HL-60 (cell line): ENCODE measurements around the gene GATM.

Experiments used
- DNase-seq, 2 experiments: peaks; one replicate each; pipeline ENCODE4 v3.0.0-alpha.2; 2010 to 2020; ENCODE audit warnings: low read depth in 1 of 2, low spot score in 1 of 2
- H3K27ac ChIP-seq: fragments of 250-450 bp; sonication (Bioruptor Pico); replicated peaks from 2 replicates; pipeline ENCODE4 v1.5.1; 2020; ENCODE audit warnings: mild to moderate bottlenecking, moderate library complexity
- H3K27me3 ChIP-seq: fragments of 250-450 bp; sonication (Bioruptor Pico); 2 replicates; pipeline ENCODE4 v1.5.1; 2021; ENCODE audit warnings: mild to moderate bottlenecking, moderate library complexity; ENCODE audit not compliant: insufficient read depth, poor library complexity, severe bottlenecking
- H3K4me3 ChIP-seq: replicated peaks from 2 replicates; pipeline ENCODE4 v1.5.1; 2011; ENCODE audit warnings: mild to moderate bottlenecking, control low read depth, low read length; ENCODE audit not compliant: insufficient read depth
- CTCF ChIP-seq: IDR thresholded peaks from one replicate; pipeline ENCODE4 v1.5.1; 2011; ENCODE audit warnings: low read length, control low read depth, inconsistent platforms; ENCODE audit not compliant: insufficient read depth
- GABPA ChIP-seq: IDR thresholded peaks from 2 replicates; pipeline ENCODE4 v1.6.1; 2012; ENCODE audit warnings: low read depth
- POLR2AphosphoS5 ChIP-seq: IDR thresholded peaks from 2 replicates; pipeline ENCODE4 v1.6.1; 2012; ENCODE audit warnings: low read depth
- REST ChIP-seq: IDR thresholded peaks from 2 replicates; pipeline ENCODE4 v1.6.1; 2012; ENCODE audit warnings: low read depth; ENCODE audit not compliant: insufficient replicate concordance
- SPI1 ChIP-seq: IDR thresholded peaks from 2 replicates; pipeline ENCODE4 v1.6.1; 2012; ENCODE audit warnings: low read depth, mild to moderate bottlenecking, borderline replicate concordance

The GATM gene

GRCh38 chr15:45391746-45392583, 13.6 kb upstream of the GATM start:
- peak in 1 of 2 experiments; percentile 52 for DNase-seq
- no peak for TF ChIP-seq CTCF
- TF ChIP-seq SPI1 = peak; percentile 76; the same call in 1 of the 2 replicates
- Histone ChIP-seq H3K27ac (no peak overlapping the region), H3K4me3 (no peak overlapping the region), H3K27me3 (peaks cover 10% of the 10 kb centered on the region)

DNA sequence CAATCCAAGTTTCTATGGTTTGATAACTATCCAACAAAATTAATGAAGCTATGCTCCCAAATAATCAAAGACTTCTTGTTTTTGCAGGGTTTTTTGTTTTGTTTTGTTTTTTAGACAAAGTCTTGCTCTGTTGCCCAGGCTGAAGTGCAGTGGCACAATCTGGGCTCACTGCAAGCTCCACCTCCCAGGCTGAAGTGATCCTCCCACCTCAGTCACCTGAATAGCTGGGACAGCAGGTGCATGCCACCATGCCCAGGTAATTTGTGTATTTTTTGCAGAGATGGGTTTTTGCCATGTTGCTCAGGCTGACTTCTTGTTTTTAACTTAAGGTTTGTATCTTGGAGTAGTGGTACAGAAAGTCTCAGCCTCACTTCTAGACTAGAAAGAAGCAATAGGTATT, 11.0 kb upstream of the GATM start:
- Histone ChIP-seq H3K4me3 (no peak overlapping the region), H3K27ac (no peak overlapping the region), H3K27me3 (peaks cover 14% of the 10 kb centered on the region)
- DNase-seq = no peak
- TF ChIP-seq SPI1 (no peak), GABPA (no peak), POLR2AphosphoS5 (no peak), CTCF (no peak), REST (no peak)

GRCh38 chr15:45387380-45388007, 9.2 kb upstream of the GATM start:
- H3K27ac ChIP-seq = no peak overlapping the region
- TF ChIP-seq SPI1 = no peak
- DNase-seq = no peak
- peaks cover 14% of the 10 kb centered on the region for H3K27me3 ChIP-seq
- no peak overlapping the region for H3K4me3 ChIP-seq

DNA sequence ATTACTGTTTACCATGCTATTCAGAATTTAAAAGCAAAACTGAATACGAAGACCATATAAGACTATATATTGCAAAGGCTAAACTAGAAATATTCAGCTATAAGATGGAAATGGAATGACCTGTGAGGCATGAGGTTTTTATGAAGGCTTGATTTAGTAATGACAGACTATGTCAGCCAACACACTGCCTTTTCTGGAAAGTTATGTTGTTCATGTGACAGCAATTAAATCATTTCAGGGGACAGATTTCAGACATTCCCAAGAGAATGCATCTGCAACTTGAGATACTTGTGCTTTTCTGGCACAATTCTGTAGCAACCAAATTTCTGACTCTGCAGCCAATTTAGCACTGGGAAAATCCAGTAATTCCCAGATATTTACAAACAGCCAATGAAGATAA, 8.6 kb upstream of the GATM start:
- TF ChIP-seq CTCF (no peak), GABPA (no peak), SPI1 (no peak), POLR2AphosphoS5 (no peak), REST (no peak)
- no peak for DNase-seq
- Histone ChIP-seq H3K27me3 (peaks cover 14% of the 10 kb centered on the region), H3K4me3 (no peak overlapping the region), H3K27ac (no peak overlapping the region)
